CD1c-positive myeloid dendritic cell (primary cell): Measurements from ENCODE around the gene DAB2IP.

Experiments used
- DNase-seq: peaks from one replicate; pipeline ENCODE4 v3.0.0-alpha.2; 2016; ENCODE audit errors: extremely low spot score

DAB2IP gene

GRCh38 chr9:121744002-121744686, 92.7 kb downstream of the DAB2IP start:
- DNase-seq: no peak

DNA sequence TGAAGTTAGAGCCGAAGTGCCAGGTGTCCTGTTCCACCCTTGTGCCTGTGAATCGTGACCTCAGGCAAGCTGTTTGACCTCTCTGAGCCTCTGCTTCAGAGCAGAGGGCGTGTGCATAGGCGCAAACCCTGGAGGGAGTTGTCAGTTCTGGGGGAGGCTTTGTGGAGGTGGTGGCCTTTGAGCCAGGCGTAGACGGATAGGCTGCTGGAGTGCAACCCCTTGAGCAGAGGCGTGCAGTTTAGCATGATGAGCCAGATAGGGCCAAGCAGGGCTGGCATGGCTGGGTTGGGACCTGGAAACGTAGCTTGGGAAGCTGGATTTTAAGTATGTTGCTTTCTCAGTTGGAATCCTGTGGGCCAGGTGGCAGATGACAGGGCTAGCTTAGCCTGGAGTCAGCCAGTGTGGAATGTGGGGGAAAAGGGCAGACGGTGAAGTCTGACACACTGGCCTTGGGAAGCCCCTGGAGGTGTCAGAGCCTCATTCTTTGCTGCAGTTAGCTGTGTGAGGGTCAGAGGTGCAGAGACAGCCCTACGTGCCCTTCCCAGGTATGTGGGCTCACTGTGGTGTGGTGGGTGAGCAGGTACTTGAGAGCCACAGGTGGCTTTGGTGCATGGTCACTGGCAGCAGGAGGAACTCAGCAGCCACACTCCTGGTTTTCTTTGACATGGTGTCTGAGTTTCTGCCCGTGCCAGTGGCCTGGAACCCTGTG, 93.4 kb downstream of the DAB2IP start:
- DNase-seq: no peak

DNA sequence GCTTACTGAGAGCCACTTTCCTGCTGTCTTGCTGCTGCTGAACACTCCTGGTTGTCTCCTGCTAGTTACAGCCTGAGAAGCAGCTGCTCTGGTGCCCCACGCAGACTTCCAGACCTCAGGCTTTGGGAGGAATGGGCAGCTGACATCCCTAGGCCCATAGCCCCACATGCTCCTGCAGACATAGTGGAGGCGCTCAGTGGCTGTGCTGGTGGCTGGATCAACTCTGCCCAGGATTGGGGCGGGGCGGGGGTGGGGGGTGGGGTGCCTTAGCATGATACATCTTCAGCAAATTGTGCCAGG, 93.9 kb downstream of the DAB2IP start:
- no peak for DNase-seq

DNA sequence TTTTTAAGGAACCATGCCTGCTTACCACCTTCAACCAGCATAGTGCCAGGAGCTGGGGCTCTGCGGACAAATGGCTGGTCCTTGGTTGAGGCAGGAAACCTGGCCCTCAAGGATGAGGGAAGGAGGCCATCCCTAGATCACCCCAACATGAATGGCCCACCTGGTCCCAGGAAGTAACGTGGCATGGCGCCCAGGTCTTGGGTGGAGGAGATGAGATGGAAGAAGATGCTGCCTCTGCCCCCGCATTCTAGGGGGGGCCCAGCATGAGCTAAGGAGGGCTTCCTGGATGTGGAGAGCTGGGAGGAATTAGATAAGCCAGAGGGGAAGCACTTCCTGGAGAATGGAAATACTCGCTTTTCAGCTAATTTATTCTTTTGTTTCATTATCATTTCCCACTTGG, 95.0 kb downstream of the DAB2IP start:
- no peak for DNase-seq

GRCh38 chr9:121746866-121747265, 95.4 kb downstream of the DAB2IP start:
- no peak for DNase-seq

DNA sequence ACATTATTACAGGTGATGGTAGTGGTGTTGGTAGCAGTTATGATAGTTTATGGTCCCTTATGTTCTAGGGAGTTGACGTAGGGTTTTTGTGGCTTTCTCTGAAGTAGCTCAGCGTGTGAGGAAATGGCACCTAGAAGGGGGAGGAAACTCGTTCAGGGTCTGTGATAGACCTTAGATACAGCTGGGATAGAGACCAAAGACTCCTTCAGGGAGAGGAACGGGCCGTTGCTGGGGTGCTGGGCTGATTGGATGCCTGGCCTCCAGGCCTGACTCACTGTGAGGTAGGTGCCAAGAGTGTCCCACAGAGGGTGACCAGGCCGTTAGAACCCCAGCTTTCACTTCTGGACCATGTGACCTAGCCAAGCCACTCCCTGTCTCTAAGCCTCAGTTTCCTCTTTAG, 96.6 kb downstream of the DAB2IP start:
- DNase-seq: no peak

GRCh38 chr9:121748727-121749423, 97.4 kb downstream of the DAB2IP start:
- no peak for DNase-seq

DNA sequence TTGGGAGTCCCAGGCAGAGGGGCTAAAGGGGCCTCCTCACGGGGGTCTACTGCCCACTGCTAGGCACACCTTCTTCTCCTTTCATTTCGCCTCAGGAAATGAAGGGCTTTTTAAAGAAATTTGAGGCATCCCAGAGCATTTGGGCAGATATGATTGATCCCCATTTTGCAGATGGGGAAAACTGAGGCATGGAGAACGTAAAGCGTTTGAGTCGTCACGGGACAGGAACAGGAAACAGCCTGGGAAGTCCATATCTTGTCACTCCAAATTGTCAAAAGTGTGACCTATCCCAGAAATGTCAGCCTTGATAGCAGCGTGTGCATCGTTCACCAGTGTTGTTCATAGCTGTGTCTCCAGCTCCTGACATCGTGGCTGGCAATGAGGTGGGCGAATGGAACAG, 98.2 kb downstream of the DAB2IP start:
- DNase-seq: no peak

GRCh38 chr9:121750259-121750714, 98.9 kb downstream of the DAB2IP start:
- no peak for DNase-seq

GRCh38 chr9:121750715-121751623, 99.5 kb downstream of the DAB2IP start:
- DNase-seq: no peak

DNA sequence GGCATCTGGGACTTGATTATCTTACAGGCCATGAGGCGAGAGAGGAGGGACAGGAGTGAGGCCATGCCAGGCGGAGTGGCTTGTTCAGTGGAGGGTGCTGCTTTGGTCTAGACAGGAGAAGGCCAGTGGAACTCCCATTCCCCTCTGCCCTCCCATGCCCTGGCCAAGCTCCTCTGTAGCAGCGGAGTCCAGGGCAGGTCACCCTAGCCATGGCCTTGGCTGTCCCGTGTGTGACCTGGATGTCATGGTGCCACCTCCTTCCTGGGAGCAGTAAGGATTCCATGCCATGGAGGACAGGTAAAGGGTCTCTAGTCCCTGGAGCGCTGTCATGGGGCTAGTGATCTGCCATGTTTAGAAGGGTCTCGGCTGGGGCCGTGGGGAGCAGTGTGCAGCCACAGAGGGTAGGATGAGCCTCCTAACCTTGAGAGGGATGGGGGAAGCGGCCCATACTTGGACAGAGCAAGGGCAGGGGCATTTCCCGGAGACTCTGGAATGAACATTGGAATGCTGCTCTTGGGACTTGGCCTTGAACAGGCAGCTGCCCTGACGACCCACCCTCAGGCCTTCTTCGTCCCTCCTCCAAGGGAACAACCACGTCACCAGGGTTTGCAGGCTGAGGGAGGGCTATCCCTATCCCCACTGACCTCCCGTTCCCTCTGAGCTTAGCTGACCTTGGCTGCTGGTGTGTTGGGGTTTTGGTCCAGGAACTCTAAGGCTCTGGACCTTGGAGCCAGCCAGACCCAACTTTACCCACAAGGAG, 100.4 kb downstream of the DAB2IP start:
- DNase-seq: no peak

- no peak for DNase-seq
Measured at GRCh38 chr9:121752929-121753328, 101.5 kb downstream of the DAB2IP start.

DNA sequence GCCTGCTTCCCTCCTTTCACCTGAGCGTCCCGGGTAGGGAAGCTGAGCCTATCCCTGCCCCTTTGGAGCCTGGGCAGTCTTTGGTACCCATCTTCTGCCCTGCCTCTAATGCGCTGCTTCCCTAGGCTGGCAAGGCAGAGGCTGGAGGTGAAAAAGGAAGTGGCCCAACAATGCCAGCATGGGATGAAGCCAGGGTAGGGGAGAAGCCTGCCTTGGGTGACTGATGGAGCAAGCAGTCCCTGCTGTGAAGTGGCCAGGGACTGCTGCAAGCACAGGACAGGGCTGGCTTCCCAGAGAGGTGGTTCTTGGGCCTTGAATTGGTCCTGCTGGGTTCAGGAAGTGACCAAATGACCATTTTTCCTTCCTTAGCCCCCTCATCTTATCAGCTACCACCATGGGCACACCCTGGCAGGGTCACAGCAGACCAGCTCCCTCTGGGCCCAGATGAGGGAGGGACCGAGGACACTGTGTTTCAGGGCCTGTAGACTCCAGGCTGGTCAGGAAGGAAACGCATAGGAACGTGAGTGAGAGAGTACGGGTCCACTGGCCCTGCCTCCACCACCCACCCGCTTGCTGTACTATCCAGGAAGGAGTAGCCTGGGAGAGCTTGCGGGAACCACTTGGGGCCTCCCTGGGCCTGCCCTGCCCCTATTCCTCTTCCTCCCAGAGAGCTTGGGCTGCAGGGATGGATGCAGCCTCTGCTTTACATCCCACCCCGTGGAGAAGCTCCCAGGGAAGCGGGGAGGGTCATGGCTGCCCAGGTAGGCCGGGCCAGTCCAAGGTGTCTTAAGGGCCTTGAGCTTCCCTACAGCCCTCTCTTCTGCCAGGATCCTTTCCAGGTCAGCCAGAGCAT, 102.6 kb downstream of the DAB2IP start:
- DNase-seq: no peak

DNA sequence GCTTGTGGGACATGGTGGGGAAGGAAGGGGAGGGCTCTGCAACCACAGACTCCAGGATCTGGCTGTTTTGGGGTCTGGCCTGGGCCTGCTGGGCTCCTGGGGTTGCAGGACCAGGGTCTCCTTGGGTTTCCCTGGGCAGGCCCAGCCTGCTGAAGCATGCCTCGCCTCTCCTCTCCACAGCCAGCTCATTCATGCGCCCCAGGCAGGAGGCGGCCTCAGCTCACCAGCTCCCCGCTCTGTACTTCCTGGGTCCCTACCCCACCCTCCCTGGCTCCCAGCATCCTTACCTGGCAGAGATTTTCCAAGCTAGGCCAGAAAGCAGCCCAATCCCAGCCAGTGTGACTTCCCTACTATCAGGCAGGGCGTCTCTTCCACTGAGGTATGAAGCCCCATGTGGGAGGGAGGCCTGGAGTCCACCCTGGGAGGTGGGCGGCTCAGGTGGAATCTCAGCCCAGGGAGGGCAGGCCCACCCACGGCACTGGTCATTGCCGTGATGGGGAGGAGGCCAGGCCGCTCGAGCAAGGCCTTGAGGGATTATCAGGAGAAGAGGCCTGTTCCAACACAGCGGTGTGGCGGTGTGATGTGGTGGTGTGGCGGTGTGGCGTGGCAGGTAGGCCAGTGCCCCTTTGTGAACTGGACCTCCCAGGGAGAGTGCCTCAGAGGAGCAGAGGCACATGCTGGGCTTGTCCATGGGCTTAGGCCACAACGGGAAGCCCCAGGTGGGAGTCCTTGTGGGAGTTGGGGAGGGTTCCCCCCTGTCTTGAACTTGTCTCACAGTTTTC, 103.4 kb downstream of the DAB2IP start:
- DNase-seq: no peak

- no peak for DNase-seq
Measured at GRCh38 chr9:121755581-121755980, 104.1 kb downstream of the DAB2IP start.

DNA sequence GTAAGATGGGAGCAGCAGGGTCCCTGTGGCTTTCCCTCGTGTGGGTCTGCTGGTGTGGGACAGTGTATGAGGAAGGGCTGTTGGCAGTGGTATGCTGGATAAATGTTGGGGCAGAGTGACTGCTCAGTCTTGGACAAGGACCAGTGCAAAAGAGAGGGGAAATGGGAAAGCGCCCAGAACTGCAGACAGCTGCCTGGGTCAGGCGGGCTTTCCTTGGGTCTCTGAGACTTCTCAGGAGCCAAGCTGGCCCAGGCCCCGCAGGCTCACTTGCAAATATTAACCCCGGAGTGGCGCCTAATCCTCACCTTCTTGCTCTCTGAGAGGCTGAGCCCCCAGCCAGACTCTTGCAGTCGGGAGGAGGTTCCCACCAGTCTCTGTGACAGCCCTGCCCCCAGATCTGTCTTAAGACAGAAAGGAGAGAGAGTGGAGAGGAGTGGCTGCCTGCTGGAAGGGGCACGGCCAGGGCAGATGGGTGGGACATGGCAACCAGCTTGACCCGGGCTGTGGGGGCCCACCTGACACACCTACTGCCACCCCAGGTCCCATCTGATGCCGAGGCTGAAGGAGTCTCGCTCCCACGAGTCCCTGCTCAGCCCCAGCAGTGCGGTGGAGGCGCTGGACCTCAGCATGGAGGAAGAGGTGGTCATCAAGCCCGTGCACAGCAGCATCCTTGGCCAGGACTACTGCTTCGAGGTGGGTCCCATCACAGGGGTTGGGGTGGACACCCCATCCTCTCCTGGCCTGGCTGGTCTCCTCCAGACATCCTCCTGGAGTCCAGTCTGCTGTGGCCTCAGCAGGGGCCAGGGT, 105.2 kb downstream of the DAB2IP start:
- no peak for DNase-seq

- no peak for DNase-seq
Measured at GRCh38 chr9:121757281-121757585, 105.8 kb downstream of the DAB2IP start.

- DNase-seq: no peak
Measured at GRCh38 chr9:121758693-121759092, 107.3 kb downstream of the DAB2IP start.

- no peak for DNase-seq
Measured at GRCh38 chr9:121759996-121760395, 108.6 kb downstream of the DAB2IP start.
